HG02678 (cell line): ENCODE measurements around the gene MYO6.

Experiments
- ATAC-seq: cut with Tn5 transposase; IDR thresholded peaks from one replicate; pipeline ENCODE4 v1.9.1; 2021; ENCODE audit warnings: mild to moderate bottlenecking, moderate library complexity; ENCODE audit not compliant: unreplicated experiment

MYO6 gene

DNA sequence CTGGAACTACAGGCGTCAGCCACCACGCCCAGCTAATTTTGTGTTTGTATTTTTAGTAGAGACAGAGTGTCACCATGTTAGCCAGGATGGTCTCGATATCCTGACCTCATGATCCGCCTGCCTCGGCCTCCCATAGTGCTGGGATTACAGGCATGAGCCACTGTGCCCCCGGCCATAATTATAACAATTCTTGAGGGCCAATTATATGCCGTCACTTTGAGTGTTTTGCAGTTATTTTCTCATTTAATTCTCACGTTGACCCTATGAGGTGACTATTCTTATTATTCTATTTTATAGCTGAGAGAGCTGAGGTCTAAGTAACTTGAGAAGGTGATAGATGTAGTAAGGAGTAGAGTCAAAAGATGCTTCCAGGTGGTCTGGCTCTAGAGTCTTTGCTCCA, 13.0 kb downstream of the MYO6 start:
- no peak for ATAC-seq

DNA sequence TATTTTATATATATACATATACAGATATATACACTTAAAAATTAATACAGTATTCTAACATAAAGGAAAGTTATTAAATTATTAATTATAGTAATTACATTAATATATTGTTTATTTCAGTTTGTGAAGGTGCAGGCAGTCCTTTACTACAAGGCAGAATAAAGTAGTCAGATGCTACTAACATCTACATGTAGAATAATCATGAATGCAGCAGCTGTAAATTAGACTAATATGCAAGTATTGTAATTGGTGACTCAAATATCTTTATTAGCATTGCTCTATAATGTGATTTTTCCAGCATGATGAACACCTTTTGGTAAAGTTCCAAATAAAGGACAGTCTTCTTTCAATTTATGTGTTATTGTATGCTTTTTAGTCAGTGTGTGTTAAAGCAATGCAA, 17.3 kb downstream of the MYO6 start:
- ATAC-seq, result no peak

DNA sequence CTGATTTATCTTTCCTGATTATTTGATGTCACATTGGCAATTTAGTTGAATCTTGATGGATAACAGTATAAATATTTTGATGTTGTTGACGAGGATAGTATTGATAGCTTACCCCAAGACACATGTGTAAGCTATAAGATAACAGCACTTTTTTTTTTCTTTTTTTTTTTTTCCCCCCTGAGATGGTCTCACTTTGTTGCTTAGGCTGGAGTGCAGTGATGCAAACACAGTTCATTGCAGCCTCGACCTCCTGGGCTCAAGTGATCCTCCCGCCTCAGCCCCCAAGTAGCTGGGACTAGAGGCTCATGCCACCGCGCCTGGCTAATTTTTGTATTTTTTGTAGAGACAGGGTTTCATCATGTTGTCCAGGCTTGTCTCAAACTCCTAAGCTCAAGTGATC, 21.8 kb downstream of the MYO6 start:
- no peak for ATAC-seq

DNA sequence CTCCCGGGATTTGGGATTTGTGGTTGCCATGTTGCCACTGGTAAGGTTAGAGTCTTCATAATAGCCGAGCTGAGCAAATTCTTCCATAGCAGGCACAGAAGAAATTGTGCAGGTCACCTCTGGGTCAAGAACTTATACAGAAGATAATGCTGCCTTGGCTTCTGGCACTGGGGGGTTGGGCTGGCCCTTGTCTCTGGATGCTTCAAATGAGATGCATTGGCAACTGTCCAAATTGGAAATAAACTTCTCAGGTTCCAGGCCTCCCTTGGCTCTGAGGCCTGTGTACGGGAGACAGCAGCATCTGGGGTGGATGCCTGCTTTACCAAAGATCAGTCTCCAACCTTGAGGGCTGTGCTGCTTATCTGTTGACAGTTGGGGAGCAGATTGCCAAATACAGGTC, 26.2 kb downstream of the MYO6 start:
- ATAC-seq, result no peak

DNA sequence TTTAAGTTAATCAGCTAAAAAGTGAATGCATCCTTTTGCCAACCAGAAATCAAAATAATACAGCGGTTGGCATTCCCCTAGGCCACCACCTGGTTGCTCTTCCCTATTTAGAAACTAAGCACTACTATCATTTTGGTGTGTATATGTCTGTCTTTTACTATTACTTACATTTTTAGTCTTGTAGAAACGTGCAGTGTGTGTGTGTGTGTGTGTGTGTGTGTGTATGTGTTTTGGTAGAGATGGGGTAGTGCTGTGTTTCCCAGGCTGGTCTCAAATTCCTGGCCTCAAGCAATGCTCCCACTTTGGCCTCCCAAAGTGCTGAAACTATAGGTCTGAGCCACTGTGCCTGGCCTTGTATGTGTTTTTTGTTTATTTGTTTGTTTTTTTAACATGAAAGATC, 27.4 kb downstream of the MYO6 start:
- ATAC-seq, result no peak

DNA sequence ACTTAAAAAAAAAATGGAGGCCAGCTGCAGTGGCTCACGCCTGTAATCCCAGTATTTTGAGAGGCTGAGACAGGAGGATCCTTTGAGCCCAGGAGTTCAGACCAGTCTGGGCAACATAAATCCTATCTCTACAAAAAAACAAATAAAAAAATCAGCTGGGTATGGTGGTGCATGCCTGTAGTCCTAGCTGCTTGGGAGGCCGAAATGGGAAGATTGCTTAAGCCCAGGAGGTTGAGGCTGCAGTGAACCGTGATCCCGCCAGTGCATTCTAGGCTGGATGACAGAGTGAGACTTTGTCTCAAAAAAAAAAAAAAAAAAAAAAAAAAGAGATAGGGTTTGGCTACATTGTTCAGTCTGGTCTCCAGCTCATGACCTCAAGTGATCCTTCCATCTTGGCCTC, 29.7 kb downstream of the MYO6 start:
- ATAC-seq, result no peak

DNA sequence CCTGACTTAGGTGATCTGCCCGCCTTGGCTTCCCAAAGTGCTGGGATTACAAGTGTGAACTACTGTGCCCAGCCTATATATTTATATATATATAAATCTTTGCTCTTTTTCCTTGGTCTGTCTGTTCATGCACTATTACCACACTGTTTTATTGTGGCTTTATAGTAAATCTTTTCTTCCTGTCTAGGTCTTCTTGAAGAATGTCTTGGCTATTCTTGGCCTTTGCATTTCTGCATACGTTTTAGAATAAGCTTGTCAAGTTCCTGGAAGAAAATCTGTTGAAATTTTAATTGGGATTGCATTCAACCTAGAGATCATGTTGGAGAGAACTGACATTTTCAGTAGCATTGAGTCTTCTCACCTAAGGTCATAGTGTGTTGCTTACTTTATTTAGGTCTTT, 37.1 kb downstream of the MYO6 start:
- ATAC-seq, result no peak

DNA sequence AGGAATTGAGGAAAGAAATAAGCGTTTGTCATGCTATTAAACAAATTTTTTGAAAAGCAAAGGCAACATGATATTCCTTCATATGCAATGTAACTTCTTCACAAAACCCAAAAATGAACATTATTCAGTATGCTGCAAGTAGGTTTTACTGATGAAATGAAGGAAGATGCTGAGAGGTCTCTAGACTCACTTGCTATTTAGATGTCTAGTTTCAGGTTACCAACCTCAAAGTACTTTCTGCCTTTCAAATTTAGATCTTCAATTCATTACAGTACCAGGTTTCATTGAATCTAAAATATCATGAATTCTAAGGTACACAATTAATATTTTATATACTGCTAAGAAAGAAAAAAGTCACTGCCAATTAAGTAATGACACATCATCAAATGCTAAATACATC, 39.9 kb downstream of the MYO6 start:
- ATAC-seq, result no peak

DNA sequence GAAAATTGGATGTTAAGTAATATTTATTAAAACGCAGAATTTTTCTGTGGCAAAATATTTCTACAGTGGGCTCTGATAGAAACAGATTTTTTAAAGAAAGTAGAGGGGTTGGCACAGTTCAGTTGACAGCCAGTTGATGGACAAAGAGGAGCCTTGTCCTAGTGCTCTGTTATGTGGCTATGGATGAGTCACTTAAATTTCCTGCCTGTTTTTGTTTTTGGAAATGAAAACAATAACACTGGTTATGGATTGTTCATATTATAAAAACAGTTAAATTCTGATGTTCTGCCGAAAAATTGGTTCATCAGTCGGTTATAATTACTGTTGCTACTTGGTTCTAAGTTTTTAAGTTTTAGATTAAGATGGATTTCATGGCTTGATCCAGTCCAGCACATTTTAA, 42.8 kb downstream of the MYO6 start:
- no peak for ATAC-seq

DNA sequence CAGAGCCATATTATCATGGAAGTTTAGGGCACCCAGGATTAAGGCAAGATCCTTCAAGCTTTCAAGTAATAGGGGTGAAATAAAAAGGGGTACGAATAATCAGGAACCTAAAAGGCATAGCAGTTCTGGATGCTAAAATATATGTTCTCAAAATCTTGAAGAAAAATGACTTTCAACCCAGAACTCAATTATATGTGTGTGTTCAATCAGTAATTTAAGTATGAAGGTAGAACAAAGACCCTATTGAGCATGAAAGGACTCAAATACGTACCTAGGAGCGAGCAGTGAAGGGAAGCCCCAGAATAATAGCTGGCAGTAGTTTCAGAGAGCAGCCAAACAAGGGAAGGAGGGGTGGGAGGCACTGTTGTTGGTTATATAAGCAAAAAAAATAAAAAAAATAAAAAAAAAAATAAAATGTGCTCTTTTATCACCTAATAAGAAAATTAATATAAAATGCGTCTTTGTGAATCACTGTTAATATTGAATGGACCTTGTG, 45.4 kb downstream of the MYO6 start:
- ATAC-seq, result no peak

DNA sequence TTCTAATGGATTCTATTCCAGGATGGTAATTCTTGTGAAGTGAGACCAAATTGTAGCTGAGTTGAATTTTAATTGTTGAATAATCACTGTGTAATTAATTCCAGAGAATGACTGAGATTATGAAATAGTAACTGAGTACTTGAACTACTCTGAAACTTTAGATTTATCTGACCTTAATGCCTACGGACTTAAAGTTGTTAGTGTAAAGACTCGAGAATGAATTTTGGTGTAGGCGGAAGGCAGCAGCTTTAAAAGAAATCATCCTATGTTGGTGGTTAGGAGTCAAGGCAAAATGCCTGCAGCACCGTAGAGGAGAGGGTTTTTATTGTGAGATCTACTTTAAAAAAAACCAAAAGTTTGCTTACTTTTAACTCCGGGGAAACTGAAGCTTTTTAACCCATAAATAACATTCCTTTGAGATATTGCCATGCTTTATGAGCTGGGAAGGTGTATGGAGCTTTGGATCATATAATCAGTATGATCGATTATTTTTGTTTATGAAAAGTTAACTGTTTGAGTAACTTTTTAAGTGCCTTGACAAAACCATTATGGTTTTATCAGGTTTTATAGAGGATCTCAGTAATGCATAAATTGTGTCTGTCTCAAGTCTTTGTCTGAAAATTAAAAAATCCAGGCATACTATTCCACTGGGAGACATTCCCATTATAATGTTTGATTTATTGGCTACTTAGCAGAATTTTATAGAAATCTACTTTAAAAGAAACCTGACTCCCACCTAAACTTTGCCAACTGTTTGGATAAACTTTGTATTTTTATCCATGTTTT, 46.1 kb downstream of the MYO6 start:
- no peak for ATAC-seq

DNA sequence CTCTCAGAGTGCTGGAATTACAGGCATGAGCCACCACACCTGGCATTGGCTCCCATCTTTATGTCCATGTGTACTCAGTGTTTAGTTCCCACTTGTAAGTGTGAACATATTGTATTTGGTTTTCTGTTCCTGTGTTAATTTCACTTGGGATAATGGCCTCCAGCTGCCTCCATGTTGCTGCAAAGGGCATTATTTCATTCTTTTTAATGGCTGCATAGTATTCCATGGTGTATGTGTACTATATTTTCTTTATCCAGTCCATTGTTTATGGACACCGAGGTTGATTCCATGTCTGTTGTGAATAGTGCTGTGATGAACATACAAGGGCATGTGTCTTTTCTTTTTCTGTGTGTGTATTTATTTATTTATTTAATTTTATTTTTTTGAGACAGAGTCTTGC, 47.7 kb downstream of the MYO6 start:
- no peak for ATAC-seq

DNA sequence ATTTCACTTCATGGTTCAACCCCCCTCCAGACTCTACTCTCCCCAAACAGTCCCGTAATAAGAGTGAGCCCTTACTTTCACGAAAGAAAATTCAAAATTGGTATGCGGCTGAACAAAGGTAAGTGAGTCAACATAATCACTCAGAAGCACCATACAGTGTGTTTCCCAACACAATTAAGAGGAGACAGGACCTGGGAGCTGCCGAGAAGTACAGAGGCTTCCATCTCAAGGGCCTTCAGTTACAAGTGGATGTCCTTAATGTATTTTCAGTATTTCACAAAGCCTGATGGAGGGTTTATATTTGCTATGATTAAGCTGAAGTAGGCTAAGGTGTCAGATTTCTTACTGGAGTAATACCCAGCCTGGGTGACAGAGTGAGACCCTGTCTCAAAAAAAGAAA, 51.1 kb downstream of the MYO6 start:
- ATAC-seq, result no peak

DNA sequence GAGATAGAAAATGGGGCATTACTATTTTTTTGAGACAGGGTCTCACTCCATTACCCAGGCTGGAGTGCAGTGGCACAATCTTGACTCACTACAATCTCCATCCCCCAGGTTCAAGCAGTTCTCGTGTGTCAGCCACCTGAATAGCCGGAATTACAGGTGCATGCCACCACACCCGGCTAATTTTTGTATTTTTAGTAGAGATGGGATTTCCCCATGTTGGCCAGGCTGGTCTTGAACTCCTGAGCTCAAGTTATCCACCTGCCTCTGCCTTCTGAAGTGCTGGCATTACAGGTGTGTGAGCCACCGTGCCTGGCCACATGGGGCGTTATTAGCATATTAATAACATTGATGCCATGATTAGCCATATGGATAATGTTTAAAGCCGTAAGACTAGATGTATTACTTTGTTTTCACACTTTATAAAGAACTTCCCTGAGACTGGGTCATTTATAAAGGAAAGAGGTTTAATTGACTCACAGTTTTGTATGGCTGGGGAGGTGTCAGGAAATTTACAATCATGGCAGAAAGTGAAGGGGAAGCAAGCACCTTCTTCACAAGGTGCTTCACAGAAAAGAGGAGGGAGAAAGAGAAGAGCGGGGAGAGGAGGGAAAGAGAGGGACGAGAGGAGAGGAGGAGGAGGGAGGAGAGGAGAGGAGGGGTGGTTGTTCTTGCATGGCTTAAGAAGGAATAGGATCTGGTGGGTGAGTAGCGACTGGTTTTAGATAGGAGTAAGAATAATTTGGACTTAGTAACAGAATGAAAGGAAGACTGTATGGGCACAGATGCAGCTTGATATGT, 51.9 kb downstream of the MYO6 start:
- no peak for ATAC-seq

DNA sequence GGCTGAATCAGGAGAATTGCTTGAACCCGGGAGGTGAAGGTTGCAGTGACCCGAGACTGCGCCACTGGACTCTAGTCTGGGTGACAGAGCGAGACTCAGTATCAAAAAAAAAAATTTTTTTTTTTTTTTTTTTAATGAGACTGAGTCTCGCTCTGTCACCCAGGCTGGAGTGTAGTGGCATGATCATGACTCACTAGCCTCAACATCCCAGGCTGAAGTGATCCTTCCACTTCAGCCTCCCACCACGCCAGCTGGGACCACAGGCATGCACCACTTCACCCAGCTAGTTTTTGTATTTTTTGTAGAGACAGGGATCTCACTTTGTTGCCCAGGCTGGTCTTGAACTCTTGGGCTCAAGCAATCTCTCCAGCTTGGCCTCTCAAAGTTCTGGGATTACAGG, 53.3 kb downstream of the MYO6 start:
- no peak for ATAC-seq

DNA sequence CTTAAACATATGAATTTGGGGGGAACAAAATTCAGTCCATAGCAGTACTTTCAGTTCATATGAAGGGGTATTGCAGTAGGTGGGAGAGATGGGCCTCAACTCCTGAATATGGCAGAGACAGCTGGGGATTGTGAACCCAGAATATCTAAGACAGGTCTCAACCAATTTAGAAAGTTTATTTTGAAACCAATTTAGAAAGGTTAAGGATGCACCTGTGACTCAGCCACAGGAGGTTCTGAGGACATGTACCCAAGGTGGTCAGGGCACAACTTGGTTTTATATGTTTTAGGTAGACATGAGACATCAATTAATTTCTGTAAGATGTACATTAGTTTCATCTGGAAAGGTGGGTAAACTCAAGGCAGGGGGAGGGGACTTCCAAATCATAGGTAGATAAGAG, 59.5 kb downstream of the MYO6 start:
- ATAC-seq, result no peak

DNA sequence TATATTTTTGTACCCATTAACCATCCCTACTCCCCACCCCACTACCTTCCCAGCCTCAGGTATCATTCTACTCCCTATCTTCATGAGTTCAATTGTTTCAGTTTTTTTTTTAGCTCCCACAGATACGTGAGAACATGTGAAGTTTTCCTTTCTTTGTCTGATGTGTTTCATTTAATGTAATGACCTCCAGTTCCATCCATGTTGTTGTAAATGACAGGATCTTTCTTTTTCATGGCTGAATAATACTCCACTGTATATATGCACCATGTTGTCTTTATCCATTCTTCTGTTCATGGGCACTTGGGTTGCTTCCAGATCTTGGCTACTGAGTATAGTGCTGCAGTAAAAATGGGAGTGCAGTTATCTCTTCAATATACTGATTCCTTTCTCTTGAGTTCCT, 63.5 kb downstream of the MYO6 start:
- no peak for ATAC-seq

DNA sequence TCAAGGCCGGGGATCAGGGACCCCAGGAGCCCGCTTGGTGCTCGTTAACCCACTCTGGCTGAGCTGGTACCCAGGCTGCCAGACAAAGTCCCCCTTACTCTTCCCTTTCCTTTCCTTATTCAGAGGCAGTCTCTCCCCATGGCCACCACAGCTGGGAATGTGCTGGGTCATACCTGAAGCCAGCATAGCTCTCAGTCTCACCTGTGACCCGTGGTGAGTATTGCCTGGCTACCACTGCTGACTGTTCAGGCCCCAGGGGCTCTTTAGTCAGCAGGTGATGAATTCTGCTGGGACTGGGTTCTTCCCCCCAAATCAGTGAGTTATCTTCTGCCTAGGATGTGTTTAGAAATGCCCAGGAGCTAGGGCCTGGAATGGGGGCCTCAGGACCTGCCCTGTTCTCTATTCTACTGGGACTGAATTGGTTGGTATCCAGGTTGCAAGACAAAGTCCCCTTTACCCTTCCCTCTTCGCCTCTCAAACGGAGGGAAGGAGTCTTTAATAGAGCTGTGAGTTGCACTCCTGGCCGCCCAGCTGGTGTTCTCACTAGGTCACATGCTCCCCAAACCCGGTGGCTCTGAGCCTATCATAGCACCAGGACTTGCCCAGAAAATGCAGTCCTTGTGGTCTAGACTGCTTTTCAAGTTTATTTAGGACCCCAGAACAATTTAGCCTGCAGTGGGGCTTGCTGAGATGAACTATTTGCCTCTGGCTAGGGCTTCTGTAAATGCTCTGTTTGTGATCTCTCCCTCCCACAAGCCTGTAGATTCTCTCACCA, 64.6 kb downstream of the MYO6 start:
- no peak for ATAC-seq

DNA sequence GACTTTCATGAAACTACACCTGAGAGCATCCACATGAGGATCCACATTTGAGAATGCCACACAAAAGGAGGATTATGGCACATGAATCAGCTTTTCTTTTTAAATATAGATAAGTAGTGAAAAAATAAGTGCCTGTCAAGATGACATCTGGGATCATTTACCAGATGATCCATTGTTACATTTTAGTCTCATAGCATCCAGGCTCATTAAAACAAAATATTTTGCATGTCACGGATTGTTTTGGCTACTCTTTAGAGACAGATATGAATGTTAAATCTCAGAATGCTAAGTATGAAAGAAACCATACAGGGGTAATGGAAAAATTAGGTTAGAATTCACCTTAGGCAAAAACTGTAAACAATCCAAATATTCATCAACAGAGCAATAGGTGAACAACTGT, 66.7 kb downstream of the MYO6 start:
- no peak for ATAC-seq

DNA sequence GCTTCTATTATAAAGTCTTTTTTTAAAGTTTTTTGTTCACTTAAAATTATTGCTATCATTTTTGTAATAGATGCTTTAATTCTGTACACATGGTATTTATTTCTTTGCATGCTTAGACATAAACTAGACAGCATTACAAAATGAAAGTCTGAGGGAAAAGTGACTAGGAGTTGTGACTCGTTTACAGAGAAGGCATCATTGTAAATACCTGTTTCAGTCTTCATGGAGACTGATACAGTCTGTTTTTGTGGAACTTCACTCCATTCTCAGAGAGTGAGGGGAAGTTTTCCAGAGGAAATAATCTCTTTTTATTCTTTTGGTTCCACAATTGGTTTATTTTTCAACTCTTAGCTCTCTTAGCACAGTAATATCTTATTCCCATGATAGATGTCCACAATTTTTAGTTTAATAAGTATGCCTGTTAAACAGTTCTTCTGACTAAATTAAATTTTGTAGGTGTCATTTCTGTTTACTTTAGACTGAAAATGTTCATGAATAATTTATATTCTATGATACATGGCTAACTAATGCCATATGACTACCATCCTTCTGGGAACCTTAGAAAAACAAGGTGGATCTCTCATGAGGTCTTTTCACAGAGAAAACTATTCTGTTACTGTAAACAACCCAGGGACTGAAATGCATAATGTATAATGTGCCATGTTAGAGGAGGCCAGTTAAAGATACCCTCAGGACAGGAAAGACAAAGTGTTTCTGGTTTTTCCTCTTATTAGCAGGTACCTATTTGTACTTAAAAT, 69.2 kb downstream of the MYO6 start:
- ATAC-seq, result no peak
